ENCODE measurements around the gene EIF4E3. TPM values are rescaled to one million over a fixed set of nuclear protein-coding genes. Genes with fewer than 3 reads are reported as not detected.

Gene EIF4E3
- total RNA-seq, 2 donors from 2014 or later = 19.2 to 26.0 TPM

DNA sequence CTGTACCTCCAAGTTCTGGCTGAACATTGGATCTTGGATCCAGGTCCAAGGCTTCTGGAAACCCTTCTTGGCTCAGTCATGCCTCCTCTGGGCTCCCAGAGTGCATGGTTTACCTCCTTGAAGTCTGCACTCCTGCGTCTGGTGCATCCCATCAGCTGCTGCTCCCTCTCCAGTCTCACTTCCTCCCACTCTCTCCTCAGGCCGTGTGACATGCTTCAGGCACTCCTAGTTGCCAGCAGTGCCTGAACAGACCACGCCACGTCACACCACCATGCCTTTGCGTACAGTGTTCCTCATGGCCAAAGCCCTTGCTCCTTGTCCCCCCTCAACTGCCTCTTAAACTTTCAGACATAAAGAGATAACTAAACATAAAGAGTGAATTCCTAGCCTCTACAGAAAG, 34.2 kb upstream of the EIF4E3 start:
- TF ChIP-seq, protein P1, sequence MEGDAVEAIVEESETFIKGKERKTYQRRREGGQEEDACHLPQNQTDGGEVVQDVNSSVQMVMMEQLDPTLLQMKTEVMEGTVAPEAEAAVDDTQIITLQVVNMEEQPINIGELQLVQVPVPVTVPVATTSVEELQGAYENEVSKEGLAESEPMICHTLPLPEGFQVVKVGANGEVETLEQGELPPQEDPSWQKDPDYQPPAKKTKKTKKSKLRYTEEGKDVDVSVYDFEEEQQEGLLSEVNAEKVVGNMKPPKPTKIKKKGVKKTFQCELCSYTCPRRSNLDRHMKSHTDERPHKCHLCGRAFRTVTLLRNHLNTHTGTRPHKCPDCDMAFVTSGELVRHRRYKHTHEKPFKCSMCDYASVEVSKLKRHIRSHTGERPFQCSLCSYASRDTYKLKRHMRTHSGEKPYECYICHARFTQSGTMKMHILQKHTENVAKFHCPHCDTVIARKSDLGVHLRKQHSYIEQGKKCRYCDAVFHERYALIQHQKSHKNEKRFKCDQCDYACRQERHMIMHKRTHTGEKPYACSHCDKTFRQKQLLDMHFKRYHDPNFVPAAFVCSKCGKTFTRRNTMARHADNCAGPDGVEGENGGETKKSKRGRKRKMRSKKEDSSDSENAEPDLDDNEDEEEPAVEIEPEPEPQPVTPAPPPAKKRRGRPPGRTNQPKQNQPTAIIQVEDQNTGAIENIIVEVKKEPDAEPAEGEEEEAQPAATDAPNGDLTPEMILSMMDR (IDR thresholded peaks at IDR 0.05) = no peak
- TF ChIP-seq POLR2A (IDR thresholded peaks at IDR 0.05) = no peak
- no peak for TF ChIP-seq POLR2AphosphoS5 (IDR thresholded peaks at IDR 0.05)
- Histone ChIP-seq H3K27ac (no peak overlapping the region), H3K9me3 (no peaks in the 10 kb centered on the region), H3K4me3 (no peak overlapping the region), H3K4me1 (replicated peaks) (no peaks in the 10 kb centered on the region), H3K36me3 (no peaks in the 10 kb centered on the region), H3K27me3 (replicated peaks; ENCODE audit: insufficient read depth) (no peaks in the 10 kb centered on the region)
- DNase-seq (ENCODE audit: low spot score) = no peak
- intact Hi-C loops (cut with DNase I) = no loop called here
- WGBS = 88% methylated on average over 5 of the region's 5 CpGs

DNA sequence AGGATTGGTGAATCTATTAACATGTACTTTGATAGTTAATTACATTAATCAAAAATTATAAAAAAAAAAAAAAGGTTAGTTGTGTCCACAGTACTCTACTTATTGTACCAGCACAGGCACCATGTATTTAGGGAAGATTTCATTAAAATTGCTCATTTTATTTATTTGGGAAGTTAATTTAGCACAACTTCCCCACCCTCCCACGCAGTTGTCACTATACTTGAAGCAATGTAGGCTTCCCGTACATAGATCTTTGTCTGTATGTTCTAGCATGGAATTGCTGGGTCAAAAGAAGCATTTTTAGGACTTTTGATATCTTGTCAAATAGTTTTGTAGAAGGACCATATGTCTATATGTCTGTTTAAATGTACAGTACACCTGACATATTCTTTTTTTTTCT, 32.9 kb upstream of the EIF4E3 start:
- DNase-seq (ENCODE audit: low spot score) = no peak
- 92% methylated on average over 2 of the region's 2 CpGs for WGBS
- Histone ChIP-seq H3K9me3 (no peaks in the 10 kb centered on the region), H3K27ac (no peak overlapping the region), H3K27me3 (replicated peaks; ENCODE audit: insufficient read depth) (no peaks in the 10 kb centered on the region), H3K4me3 (no peak overlapping the region), H3K36me3 (no peaks in the 10 kb centered on the region), H3K4me1 (replicated peaks) (no peaks in the 10 kb centered on the region)
- TF ChIP-seq, protein P1 (IDR thresholded peaks at IDR 0.05) = no peak
- TF ChIP-seq POLR2A (IDR thresholded peaks at IDR 0.05) (no peak), POLR2AphosphoS5 (IDR thresholded peaks at IDR 0.05) (no peak)
- intact Hi-C loops (cut with DNase I) = no loop called here

DNA sequence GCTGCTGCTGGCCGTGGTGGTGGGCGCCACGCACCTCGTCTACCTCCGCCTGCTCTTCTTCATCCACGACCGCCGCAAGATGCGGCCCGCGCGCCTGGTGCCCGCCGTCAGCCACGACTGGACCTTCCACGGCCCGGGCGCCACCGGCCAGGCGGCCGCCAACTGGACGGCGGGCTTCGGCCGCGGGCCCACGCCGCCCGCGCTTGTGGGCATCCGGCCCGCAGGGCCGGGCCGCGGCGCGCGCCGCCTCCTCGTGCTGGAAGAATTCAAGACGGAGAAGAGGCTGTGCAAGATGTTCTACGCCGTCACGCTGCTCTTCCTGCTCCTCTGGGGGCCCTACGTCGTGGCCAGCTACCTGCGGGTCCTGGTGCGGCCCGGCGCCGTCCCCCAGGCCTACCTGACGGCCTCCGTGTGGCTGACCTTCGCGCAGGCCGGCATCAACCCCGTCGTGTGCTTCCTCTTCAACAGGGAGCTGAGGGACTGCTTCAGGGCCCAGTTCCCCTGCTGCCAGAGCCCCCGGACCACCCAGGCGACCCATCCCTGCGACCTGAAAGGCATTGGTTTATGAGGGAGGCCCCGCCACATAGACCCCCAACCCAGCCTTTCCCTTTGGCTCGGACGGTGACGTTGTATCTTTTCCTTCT, 29.5 kb upstream of the EIF4E3 start:
- H3K4me1 ChIP-seq (replicated peaks) = no peaks in the 10 kb centered on the region
- DNase-seq (ENCODE audit: low spot score) = no peak
- H3K27me3 ChIP-seq (replicated peaks; ENCODE audit: insufficient read depth) = no peaks in the 10 kb centered on the region
- TF ChIP-seq POLR2AphosphoS5 (IDR thresholded peaks at IDR 0.05) (no peak), POLR2A (IDR thresholded peaks at IDR 0.05) (no peak)
- TF ChIP-seq, protein P1 (IDR thresholded peaks at IDR 0.05) = no peak
- H3K9me3 ChIP-seq = no peaks in the 10 kb centered on the region
- H3K36me3 ChIP-seq = no peaks in the 10 kb centered on the region
- peak overlapping the region; percentile 49 for H3K4me3 ChIP-seq
- 21% methylated on average over 63 of the region's 65 CpGs for WGBS
- intact Hi-C loops (cut with DNase I) = no loop called here
- H3K27ac ChIP-seq = peak overlapping the region in 1 of 2 donors; percentile 41

DNA sequence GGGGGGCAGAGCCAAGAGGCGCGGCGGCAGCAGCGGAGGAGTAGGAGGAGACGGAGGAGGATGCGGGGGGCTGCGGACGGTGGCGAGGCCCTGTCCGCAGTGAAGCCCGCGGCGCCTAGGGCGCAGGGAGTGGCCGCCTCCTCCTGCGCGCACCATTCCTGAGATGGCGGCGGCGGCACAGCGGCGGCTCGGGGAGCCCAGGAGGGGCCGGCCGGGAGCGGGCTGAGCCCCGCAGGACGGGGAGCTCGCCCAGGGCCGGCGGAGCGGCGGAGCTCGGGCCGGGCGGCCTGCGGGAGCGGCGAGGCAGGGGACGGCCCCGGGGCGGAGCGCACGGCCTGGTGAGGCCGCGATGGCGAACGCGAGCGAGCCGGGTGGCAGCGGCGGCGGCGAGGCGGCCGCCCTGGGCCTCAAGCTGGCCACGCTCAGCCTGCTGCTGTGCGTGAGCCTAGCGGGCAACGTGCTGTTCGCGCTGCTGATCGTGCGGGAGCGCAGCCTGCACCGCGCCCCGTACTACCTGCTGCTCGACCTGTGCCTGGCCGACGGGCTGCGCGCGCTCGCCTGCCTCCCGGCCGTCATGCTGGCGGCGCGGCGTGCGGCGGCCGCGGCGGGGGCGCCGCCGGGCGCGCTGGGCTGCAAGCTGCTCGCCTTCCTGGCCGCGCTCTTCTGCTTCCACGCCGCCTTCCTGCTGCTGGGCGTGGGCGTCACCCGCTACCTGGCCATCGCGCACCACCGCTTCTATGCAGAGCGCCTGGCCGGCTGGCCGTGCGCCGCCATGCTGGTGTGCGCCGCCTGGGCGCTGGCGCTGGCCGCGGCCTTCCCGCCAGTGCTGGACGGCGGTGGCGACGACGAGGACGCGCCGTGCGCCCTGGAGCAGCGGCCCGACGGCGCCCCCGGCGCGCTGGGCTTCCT, 28.8 kb upstream of the EIF4E3 start, which contains the start of gene GPR27:
GPR27 (plus strand) TSS at position 155 of the 909 bp plus-strand sequence; CDS start at position 350, 195 bp downstream.
- Histone ChIP-seq H3K27me3 (replicated peaks; ENCODE audit: insufficient read depth) (no peaks in the 10 kb centered on the region), H3K4me3 (peak within 1 kb of the TSS; percentile 49), H3K36me3 (no peaks in the 10 kb centered on the region), H3K9me3 (no peaks in the 10 kb centered on the region), H3K4me1 (replicated peaks) (no peaks in the 10 kb centered on the region), H3K27ac (peak within 1 kb of the TSS; percentile 26 to 41)
- no peak for DNase-seq (ENCODE audit: low spot score)
- intact Hi-C loops (cut with DNase I) = no loop called here
- TF ChIP-seq POLR2A (IDR thresholded peaks at IDR 0.05) (no peak), POLR2AphosphoS5 (IDR thresholded peaks at IDR 0.05) (no peak)
- TF ChIP-seq, protein P1 (IDR thresholded peaks at IDR 0.05) = no peak
- WGBS = under 1% methylated on average over 115 of the region's 131 CpGs
